Stimulated activated CD8-positive, alpha-beta memory T cell treated with anti-CD3 and anti-CD28 coated beads, Interleukin-4, amount 100 ng/mL, for 48 hours (primary cell): Measurements from ENCODE around the gene KNDC1.
"Not testable (repeated sequence)": the region's sequence is repeated elsewhere in the genome, so short reads cannot be mapped to it uniquely, and the experiment has no call there.

Experiments
- DNase-seq: peaks from one replicate; pipeline ENCODE4 v3.0.0-alpha.2; 2020

KNDC1 gene

GRCh38 chr10:133209117-133209516, 49.1 kb downstream of the KNDC1 start:
- no peak for DNase-seq

GRCh38 chr10:133209641-133210040, 49.6 kb downstream of the KNDC1 start:
- no peak for DNase-seq

- DNase-seq: no peak
Measured at GRCh38 chr10:133210398-133211140, 50.5 kb downstream of the KNDC1 start.

GRCh38 chr10:133211141-133211830, 51.3 kb downstream of the KNDC1 start:
- no peak for DNase-seq

GRCh38 chr10:133211959-133212852, 52.2 kb downstream of the KNDC1 start:
- no peak for DNase-seq

- DNase-seq: no peak
Measured at GRCh38 chr10:133212853-133213494, 53.0 kb downstream of the KNDC1 start.

- no peak for DNase-seq
Measured at GRCh38 chr10:133213641-133214467, 53.8 kb downstream of the KNDC1 start.

- no peak for DNase-seq
Measured at GRCh38 chr10:133214468-133215410, 54.7 kb downstream of the KNDC1 start.

GRCh38 chr10:133215586-133215985, 55.6 kb downstream of the KNDC1 start:
- no peak for DNase-seq

- no peak for DNase-seq
Measured at GRCh38 chr10:133216776-133217175, 56.8 kb downstream of the KNDC1 start.

- no peak for DNase-seq
Measured at GRCh38 chr10:133217800-133218589, 58.0 kb downstream of the KNDC1 start.

- no peak for DNase-seq
Measured at GRCh38 chr10:133218891-133219290, 58.9 kb downstream of the KNDC1 start.

- no peak for DNase-seq
Measured at GRCh38 chr10:133219782-133220181, 59.8 kb downstream of the KNDC1 start.

- DNase-seq: no peak
Measured at GRCh38 chr10:133221331-133221730, 61.3 kb downstream of the KNDC1 start.

- DNase-seq: not testable (repeated sequence)
Measured at GRCh38 chr10:133221756-133222155, 61.7 kb downstream of the KNDC1 start.

- DNase-seq: no peak
Measured at GRCh38 chr10:133224076-133224475, 64.1 kb downstream of the KNDC1 start.

GRCh38 chr10:133224756-133225372, 64.8 kb downstream of the KNDC1 start:
- DNase-seq: no peak

- no peak for DNase-seq
Measured at GRCh38 chr10:133225707-133226191, 65.7 kb downstream of the KNDC1 start.

- DNase-seq: no peak
Measured at GRCh38 chr10:133226251-133226808, 66.3 kb downstream of the KNDC1 start.
